UCSD-AML1 (cell line): ENCODE data around the gene PRR30.
A peak's percentile ranks its signal among the peaks of the same experiment; 100 is the strongest.
"Not testable (repeated sequence)": the region's sequence is repeated elsewhere in the genome, so short reads cannot be mapped to it uniquely, and the experiment has no call there.

ENCODE experiments used
- DNase-seq: peaks from one replicate; lab custom pipeline; 2025; ENCODE audit not compliant: unreplicated experiment; lab: John Stamatoyannopoulos, UW

The PRR30 gene

GRCh38 chr2:27130396-27130795 is 8.8 kb downstream of the PRR30 start:
- DNase-seq: no peak

DNA sequence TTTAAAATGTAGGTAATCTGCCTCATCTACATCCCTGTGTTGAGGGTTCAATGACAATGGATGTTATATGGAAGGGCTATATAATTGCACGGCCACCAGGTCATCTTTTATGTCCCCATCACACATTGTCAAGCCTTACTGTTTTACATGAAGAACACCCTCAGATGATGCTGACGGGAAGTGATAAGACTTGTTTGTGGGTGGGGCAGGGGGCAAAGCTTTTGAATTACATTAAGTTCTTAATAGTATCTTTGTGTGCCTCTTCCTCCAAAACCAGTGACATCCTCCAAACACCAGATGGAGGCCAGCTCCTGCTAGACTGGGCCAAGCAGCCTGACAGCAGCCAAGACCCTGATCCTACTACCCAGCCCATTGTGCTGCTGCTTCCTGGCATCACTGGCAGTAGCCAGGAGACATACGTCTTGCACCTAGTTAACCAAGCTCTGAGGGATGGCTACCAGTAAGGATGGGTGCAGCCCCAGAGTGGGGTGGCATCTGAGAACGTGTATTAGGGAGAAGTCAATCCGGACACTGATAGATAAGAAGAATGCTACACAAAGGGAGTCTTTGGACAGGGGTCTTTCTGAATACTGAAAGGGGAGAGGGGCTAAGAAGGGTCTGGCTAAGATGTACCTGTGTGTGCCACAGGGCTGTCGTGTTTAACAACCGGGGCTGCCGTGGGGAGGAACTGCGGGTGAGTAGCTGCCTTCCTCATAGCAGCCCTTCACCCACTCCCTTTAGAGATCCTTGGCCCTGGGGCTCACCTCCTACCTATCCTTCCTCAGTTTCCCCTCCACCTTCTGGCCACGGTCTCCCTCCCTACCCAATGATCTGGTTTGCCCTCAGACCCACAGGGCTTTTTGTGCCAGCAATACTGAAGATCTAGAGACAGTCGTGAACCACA is 10.3 kb downstream of the PRR30 start:
- no peak for DNase-seq

DNA sequence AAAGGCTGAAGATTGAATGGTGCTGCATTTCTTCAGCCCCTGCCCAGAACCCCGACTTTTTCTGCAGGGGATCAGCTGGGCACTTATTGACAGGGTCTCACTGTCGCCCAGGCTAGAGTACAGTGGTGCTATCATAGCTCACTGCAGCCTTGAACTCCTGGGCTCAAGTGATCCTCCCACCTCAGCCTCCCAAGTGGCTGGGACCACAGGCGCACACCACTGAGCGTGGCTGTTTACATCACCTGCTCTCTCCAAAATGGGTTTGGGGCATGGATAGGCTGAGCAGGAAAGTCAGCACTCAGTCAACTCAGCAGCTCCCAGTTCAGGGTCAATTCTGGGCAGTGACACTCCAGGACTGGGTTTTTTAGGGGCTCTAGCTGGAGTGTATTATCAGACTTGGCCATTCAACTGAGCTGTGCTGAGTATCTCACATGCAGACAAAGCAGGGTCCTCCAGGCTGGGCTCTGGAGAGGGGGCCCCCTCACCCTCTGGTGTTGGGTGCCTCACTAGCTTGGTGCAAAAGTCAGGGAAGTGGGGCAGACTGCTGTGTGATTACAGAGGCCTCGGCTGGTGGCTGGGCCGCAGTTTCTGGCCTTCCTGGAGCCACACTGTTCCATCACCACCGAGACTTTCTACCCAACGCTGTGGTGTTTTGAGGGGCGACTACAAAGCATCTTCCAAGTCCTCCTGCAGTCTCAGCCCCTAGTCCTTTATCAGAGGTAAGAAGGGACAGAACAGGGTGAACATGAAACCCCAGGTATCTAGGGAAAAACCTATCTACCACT is 11.1 kb downstream of the PRR30 start:
- no peak for DNase-seq

GRCh38 chr2:27126252-27126710 is 12.9 kb downstream of the PRR30 start:
- DNase-seq: no peak

- DNase-seq: no peak
These were observed 14.1 kb downstream of the PRR30 start for GRCh38 chr2:27125104-27125503.

DNA sequence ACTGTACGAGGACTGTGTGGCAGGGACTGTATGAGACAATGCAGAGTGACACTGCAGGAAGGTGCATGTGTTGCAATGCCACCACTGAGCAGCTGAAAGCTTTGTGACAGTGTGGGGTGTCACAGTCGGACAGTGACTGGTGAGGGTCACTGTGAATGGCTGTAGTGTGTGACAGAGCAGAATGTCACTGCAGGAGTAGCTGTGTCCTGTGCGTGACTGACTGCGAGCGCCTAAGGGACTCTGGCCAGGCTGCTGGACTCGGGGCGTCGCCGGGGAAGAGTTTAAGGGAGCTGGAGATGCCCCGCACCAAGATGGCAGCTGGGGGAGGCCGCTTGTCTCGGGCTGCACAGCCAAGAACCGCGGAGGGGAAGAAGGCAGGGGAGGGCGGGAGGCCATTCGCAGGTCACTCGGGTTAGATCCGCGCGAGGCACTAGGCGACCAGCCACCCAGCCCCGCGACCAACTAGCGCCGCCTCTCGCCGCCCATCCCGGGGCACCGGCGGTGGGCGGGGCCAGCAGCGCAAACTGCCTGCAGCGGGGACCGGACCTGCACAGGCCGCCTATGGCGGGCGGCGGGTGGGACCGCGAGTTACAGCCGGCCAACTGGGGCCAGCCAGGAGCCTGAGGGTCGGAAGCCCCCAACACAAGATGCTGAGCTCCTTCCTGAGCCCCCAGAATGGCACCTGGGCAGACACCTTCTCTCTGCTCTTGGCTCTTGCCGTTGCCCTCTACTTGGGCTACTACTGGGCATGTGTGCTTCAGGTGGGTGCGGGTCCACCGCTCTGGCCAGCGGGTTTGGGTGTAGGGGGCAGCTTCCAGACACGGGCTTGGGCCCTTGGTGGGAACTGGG is 15.7 kb downstream of the PRR30 start, which contains the start of gene ABHD1:
TSS of gene ABHD1 (plus strand) at position 514 of the 849 bp plus-strand sequence. CDS start at position 648, 134 bp downstream.
- DNase-seq: peak; percentile 34

GRCh38 chr2:27122791-27123190 is 16.4 kb downstream of the PRR30 start:
- DNase-seq: no peak

GRCh38 chr2:27121906-27122305 is 17.3 kb downstream of the PRR30 start:
- DNase-seq: no peak

DNA sequence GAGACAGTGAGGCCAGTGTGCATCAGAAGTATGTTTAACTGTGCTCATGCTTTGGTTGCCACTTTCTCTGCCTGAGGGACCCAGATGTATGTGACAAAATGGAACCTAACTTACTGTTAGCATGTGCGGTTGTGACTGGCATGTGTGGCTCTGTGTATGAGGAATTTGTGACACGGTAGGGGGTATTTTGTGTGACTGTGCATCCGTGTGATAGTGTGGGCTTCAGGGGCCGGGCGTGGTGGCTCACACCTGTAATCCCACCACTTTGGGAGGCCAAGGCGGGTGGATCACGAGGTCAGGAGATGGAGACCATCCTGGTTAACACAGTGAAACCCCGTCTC is 19.9 kb downstream of the PRR30 start:
- not testable (repeated sequence) for DNase-seq

DNA sequence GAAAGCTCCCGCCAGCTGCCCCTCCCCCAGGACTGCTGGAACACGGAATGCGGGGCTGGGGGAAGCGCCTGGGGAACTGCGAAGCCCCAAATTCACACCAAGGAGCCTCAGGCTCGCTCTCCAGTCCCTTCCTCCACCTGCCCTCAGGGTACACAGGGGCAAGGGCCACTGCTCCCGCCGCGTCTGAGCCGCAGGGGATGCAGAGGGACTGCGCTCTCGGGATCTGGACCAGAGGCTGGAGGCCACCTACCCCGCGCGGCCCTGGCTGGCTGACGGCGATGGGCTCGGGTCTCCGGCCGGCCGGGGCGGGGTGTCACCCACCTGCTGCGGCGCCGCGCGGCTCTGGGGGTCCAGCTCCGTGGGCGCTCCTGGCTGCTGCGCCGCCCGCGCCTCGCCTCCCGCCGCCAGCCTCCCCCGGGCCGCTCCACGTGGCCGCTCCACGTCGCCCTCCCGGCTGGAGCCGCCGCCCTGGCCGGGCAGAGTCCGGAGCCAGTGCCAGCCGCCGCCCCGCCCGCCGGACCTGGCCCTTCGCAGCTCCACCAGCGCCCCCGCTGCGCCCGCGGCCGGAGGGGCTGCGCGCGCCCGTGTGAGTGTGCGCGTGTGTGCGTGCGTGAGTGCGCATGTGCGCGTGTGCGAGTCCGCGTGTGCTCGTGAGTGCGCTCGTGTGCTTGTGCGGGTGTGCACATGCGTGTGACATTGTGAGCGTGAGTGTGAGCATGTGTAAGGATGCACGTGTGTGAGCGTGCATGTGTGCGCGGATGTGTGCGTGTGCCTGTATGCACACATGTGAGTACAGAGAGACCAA is 20.5 kb downstream of the PRR30 start, which contains the start of gene CGREF1:
TSS of gene CGREF1 (minus strand) at position 604 of the 805 bp plus-strand sequence. CDS start 14,762 bp downstream, outside the sequence.
- no peak for DNase-seq

DNA sequence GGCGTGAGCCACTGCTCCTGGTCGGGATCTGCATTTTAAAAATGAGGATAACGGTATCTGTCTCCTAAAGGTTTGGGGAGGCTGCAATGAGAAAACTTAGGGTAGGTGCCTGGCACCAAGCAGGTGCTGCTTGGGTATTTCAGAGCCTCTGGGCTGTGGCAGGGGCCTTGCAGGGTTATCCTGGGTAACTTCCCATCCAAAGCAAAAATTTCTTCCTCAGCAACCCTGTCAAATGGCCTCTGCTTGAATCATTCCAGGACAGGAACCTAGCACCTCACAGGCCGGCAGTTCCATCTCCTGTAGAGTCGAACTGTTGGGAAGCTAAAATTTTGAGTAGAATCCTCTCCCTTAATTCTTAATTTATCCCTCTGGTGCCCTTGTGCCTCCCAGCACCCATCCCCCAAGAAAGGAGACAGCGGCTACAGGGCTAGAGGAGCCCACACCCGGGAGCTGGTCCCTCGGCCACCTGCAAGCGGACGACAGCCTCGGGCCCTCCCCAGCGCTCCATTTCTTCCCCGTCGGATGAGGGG is 21.1 kb downstream of the PRR30 start:
- DNase-seq: no peak

GRCh38 chr2:27115519-27115918 is 23.7 kb downstream of the PRR30 start:
- no peak for DNase-seq

GRCh38 chr2:27111392-27112078 is 27.7 kb downstream of the PRR30 start:
- DNase-seq: not testable (repeated sequence)

DNA sequence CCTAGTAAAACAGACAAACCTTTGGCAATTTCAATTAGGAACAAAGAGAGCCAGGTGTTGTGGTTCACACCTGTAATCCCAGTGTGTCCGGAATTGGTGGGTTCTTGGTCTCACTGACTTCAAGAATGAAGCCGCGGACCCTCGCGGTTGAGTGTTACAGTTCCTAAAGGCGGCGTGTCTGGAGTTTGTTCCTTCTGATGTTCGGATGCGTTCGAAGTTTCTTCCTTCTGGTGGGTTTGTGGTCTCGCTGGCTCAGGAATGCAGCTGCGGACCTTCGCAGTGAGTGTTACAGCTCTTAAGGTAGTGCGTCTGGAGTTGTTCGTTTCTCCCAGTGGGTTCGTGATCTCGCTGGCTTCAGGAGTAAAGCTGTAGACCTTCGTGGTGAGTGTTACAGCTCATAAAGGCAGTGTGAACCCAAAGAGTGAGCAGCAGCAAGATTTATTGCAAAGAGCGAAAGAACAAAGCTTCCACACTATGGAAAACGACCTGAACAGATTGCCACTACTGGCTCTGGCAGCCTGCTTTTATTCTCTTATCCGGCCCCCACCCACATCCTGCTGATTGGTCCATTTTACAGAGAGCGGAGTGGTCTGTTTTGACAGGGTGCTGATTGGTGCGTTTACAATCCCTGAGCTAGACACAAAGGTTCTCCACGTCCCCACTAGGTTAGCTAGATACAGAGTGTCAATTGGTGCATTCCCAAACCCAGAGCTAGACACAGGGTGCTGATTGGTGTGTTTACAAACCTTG is 28.4 kb downstream of the PRR30 start:
- not testable (repeated sequence) for DNase-seq

GRCh38 chr2:27109083-27109482 is 30.1 kb downstream of the PRR30 start:
- no peak for DNase-seq

DNA sequence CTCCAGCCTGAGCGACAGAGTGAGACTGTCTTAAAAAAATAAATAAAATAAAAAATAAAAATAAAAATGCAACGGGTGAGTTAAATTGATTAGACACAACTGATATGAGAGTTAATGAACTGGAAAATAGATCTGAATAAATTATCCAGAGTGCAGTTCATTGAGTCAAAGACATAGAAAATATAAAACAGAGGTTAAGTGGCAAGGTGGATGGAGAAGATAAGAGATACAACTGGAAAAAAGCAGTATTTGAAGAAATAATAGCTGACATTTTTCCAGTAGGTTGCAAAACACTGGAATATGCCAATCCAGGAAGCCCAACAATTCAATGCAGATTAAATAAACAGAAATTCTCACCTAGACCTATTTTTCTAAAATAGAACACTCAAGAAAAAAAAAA is 31.0 kb downstream of the PRR30 start:
- DNase-seq: no peak

GRCh38 chr2:27105981-27106380 is 33.2 kb downstream of the PRR30 start:
- no peak for DNase-seq

GRCh38 chr2:27102329-27102728 is 36.9 kb downstream of the PRR30 start:
- DNase-seq: no peak
